ENCODE data around the gene SUMF1. TPM values are rescaled to one million over a fixed set of nuclear protein-coding genes. Genes with fewer than 3 reads are reported as not detected.

SUMF1 gene
- total RNA-seq, 1 donor, result 41.9 TPM

DNA sequence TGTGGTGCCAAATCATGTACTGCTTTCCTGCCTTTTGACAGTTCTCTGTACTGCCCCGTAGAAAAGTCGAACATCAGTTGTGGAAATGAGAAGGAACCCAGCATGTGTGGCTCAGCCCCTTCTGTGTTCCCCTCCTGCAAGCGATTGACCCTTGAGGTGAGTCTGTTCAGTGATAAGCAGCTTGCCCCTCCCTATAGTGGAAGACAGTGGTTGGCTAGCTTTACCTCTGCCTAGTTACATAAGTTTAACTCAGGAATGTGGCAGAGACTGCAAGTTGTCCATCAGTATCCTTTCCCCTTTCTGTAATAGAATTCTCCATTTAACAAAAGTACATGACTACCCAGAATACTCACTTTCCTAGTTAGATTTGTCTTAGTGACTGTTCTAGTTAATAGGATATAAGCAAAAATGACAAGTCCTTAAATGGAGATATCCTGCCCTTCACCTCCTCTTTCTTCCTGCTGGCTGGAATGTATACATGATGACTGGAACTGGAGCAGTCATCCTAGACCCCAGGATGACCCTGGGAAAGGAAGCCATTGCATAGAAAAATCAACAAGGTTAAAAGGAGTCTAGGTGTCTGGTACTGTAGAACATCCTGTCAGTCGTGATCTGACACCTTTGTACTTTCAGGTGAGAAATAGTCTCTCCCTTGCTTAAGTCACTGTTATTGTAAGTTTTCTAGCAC, 153.3 kb downstream of the SUMF1 start:
- peak; percentile 5 for TF ChIP-seq CTCF (IDR thresholded peaks at IDR 0.05; ENCODE audit: insufficient read depth, low read depth, low read length)
- DNase-seq (ENCODE audit: low read depth), result no peak
- H3K4me3 ChIP-seq (ENCODE audit: low read depth, low read length), result no peak overlapping the region

DNA sequence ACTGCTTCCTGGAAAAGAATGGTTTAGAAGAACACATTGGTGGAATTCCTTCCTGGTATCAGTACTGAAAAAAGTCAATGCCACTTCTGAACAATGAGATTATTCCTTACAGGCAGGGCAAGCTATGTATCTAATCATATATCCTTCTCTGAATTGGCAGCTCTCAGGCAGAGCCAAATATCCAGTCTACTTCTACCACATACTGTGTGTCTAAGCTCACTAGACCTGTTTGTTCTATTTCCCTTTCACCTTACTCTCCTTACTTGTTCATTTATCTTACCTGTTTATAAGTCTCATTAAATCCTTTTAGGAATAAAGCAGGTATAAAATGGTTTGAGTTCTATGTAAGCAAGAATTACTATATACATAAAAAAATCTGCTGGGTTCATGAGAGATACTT, 155.6 kb downstream of the SUMF1 start:
- TF ChIP-seq CTCF (IDR thresholded peaks at IDR 0.05; ENCODE audit: insufficient read depth, low read depth, low read length), result no peak
- no peak for DNase-seq (ENCODE audit: low read depth)
- H3K4me3 ChIP-seq (ENCODE audit: low read depth, low read length), result no peak overlapping the region

Other genes starting within 250 kb of the SUMF1 start
- 9.1 and 11.3 TPM in 2 replicates for gene SETMAR, start 163.9 kb downstream of the SUMF1 start, total RNA-seq
- 13.9 and 16.4 TPM in 2 replicates for gene ITPR1, start 26.1 kb upstream of the SUMF1 start, total RNA-seq

Data from fibroblast of villous mesenchyme (primary cell).